Measurements from ENCODE around the gene ASGR2.

Gene ASGR2

GRCh38 chr17:7060165-7060891 lies 54.3 kb downstream of the ASGR2 start:
- peak; percentile 94 for DNase-seq (ENCODE audit: low spot score)

- no peak for DNase-seq (ENCODE audit: low spot score)
Observed at GRCh38 chr17:7058831-7059447, 55.7 kb downstream of the ASGR2 start.

DNA sequence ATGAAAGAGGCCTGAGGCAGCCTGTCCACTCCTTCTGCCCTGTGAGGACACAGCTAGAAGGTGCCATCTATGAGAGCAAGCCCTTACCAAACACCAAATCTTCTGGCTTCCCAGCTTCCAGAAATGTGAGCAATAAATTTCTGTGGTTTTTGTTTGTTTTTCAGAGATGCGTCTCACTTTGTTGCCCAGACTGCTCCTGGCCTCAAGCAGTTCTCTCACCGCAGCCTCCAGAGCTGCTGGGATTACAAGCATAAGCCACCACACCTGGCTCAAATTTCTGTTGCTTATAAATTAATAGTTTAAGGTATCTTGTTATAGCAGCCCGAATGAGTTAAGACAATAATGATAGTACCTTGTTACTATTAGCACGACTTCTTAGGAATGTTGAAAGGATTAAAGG lies 58.2 kb downstream of the ASGR2 start:
- no peak for DNase-seq (ENCODE audit: low spot score)

All from COLO829 (cell line).